NOMO-1 (cell line): Measurements from ENCODE around the gene MYO5A.

ENCODE experiments used
- DNase-seq, 2 experiments: peaks; one replicate each; lab custom pipeline; 2025; ENCODE audit not compliant: unreplicated experiment in 2 of 2; lab: John Stamatoyannopoulos, UW

Gene MYO5A

GRCh38 chr15:52276256-52276770 lies 252.4 kb downstream of the MYO5A start:
- DNase-seq = no peak

DNA sequence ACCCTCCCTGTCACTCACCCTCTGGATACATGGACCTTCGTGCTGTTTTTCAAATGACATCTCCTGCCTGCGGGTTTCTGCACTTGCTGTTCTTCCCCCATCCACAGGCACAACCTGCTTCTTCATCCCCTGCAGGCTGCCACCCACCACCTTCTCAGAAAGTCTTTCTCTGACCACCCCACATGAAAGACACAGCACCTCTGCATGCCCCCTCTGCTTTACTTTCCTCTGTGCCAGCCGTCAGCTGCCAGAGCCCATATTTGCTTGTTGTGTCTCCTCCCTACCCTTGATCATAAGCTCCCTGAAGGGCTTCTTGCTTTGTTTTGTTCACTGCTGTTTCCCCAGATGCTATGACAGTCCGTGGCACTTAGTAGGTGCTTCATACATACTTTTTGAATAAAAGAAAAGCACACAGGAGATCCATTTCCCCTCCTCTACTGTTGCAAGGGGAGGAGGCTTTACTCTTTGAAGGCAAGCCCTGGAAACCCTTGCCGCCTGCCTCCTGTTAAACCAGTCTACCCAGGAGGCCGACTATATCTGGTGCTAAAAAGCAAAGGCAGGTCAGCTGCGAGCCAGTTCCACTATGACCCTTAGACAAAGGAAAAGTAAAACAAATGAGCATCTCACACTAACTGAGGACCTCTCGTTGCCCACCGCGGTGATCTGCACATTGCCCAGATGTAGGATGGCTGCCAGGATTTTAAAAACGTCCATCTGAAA lies 265.0 kb downstream of the MYO5A start:
- DNase-seq = no peak

DNA sequence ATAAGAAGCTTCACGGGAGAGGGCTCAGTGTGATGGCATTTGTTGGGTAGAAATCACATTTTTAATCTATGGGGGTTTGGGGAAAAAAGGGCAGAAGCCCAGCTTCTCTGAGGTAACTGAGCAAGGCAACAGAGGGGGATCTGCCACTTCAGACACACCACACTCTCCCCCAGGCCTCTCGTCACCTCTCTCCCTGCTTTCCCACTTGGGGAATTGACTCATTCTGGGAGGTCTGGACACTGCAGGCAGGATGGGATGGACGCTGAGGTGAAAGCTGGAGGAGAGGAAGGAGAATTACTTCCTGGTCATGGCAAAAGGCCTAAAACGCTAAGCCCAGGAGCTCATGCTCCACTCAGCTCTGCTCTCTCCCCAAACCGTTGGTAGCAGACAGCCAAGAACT lies 266.3 kb downstream of the MYO5A start:
- no peak for DNase-seq

GRCh38 chr15:52261498-52262242 lies 267.0 kb downstream of the MYO5A start:
- peak; percentile 42 to 56 for DNase-seq

DNA sequence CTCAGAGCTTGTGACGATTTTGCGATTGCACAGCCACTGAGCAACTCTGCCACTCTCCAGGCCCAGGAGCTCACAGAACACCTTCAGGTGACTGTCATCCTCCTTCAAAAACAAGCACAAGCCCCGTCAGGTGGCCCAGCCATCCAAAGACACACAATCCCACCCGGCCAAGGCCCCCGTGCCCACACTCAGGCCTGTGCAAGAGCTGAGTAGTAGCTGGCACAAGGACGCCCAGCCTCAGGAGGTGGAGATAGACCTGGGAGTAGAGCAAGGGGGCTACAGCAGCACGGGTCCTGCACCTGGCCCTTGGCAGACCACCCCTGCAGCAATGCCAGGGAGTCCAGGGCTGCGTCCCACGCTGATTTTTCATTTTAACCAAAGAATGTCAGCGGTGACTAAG lies 267.7 kb downstream of the MYO5A start:
- no peak for DNase-seq

DNA sequence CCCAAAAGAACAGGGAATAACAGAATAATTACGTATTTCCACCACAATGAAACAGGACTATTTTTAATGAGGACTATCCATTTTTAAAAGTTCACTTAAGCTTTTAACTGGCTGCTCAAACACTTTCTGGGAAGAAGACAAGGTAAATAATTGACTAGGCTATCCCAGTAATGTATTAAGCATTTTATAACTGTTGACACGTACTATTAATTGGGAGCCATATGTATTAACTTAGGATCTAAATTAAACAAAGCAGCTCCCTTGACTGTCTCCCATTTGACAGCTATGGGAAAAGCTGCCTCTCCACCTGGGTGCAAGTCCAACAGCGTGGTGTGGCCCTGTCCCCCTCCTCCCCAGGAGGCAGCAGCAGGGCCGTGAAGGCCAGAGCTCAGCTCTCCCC lies 269.2 kb downstream of the MYO5A start:
- DNase-seq = no peak

GRCh38 chr15:52258461-52258860 lies 270.2 kb downstream of the MYO5A start:
- DNase-seq = no peak

DNA sequence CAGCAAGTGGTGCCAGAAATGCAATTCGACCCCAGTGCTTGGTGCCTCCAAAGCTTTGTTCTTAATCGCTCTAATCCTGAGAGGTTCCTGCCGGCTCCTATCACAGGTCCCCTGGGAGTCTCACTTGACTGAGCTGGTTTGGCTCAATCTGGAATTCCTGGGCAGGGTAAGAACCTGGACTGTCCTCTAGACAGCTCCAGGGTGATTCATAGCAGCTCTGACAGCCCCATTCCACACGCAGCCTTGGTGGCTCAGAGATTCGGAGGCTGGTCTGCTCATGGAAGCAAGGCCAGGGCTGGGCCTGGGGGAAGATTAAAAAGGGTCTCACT lies 271.0 kb downstream of the MYO5A start:
- DNase-seq = no peak
